ENCODE results near the gene WDR62.

WDR62 gene

DNA sequence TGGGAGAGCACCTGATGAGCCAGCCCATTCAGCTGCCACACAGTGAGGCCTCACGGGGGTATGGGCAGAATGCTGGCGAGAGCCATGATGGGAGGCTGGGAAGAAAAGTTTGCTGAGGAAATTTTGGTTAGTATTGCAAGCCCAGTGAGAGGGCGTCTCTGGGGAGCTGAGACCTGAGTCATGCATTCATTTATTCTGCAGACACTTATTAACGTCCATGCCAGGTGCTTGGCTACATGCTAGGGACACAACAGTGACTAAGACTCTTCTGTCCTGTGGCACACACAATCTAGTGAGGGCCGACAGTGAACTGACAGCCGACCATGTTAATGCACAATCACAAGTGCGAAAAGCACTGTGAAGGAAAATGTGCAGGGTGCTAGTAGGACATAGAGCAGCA, 27.2 kb downstream of the WDR62 start:
- no peak for DNase-seq

DNA sequence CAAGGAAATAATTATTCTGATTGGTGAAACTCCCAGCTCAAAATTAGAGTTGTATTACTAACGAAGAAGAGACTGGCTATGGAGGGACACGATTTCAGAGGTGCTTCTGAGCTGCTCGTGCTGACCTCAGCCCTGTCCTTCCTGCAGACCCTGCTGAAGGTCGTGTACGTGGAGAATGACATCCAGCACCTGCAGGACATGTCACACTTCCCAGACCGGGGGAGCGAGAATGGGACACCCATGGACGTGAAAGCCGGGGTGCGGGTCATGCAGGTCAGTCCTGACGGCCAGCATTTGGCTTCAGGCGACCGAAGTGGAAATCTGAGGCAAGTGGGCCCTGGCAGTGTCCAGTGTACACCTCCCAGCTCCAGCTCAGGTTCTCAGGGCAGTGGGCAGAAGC, 28.2 kb downstream of the WDR62 start:
- DNase-seq = no peak

DNA sequence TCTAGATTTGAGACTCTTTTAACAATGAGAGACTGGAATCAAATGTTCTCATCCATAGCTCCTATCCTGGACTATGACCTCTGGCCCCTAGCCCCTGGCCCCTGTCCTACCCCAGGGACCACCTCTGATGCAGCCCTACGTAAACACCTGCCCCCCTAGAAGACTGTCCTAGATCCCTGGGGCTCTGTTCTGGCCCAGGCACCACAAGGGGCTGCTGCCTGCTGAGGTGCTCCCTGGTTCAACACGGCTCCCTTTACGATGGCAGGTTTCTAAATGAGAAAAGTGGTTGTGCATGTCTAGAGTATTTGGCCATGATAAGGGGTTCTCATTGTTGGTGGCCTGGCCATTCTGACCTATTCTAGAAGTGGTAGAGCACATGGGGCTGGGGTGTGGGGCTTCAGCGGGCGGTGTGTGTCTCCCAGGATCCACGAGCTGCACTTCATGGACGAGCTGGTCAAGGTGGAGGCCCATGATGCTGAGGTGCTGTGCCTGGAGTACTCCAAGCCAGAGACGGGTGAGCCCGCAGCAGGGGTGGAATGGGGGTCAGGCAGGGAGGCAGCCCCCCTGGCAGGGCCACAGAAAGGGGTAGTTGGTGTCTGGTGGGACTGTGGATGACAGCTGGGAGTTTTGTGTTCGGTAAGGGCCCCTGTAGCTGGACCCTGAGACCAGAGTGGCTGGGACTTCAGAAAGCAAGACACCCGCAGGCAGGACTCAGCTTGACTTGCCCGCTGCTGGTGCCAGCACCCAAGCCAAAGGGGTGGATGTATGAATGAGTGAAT, 29.7 kb downstream of the WDR62 start:
- no peak for DNase-seq

DNA sequence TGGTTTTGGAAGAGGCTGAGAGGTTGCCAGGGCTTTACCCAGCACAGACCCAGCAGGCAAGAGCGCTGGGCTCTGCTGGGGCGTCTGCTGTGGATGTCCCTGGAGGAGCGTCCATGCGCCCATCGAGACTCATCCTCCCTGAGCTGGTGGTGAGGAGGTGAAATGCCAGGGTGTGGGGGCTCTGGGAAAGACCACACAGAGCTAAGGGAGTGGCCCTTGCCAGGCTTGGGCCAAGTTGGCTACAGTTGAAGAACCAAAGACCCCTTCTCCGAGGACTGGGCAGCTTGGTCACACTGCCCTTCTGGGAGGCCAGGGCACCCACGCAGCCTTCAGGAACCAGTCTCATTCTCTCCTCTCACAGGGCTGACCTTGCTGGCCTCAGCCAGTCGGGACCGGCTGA, 31.6 kb downstream of the WDR62 start:
- DNase-seq = no peak

DNA sequence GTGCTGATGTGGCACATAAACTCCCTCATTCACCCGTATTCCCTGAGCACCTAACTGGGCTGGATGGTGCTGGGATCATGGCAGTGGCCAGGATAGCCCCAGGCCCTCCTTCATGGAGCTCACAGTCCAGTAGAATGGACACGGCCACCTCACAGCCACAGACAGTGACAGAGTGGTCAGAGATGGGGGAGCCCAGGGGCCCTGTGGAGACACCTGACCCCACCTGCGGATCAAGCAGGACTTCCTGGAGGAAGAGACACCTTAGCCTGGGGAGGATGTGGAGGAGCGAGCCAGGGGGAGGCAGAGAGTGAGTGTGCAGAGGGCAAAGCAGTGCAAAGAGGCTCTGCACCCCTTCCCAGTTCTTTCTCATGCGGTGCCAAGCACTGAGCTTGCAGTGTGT, 35.1 kb downstream of the WDR62 start:
- no peak for DNase-seq

DNA sequence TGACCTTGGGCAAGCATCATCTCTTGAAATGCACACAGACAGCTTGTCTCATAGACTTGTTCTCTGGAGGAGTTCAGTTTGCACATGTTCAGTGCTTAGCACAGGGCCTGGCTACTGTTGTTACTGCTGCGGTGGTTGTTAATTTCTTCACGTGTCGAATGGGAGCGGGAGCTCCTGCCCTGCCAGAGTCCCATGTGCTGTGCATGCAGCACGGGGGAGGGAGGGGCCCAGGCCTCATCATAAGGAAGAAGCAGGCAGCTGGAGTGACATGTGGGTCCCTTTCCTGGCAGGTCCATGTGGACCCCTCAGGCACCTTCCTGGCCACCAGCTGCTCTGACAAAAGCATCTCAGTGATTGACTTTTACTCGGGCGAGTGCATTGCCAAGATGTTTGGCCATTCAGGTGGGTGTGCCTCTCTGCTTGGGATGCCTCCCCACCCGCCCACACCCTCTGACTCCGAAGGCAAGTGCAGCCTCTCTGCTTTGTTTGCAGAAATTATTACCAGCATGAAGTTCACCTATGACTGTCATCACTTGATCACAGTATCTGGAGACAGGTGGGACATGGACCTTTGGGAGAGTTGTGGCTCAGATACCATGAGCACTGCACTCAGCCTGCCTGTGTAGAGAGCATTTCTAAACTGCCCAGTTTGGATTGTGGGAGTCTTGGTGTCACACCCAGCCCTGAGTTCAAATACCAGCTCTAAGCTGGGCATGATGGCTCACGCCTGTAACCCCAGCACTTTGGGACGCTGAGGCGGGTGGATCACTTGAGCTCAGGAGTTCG, 36.4 kb downstream of the WDR62 start:
- no peak for DNase-seq

DNA sequence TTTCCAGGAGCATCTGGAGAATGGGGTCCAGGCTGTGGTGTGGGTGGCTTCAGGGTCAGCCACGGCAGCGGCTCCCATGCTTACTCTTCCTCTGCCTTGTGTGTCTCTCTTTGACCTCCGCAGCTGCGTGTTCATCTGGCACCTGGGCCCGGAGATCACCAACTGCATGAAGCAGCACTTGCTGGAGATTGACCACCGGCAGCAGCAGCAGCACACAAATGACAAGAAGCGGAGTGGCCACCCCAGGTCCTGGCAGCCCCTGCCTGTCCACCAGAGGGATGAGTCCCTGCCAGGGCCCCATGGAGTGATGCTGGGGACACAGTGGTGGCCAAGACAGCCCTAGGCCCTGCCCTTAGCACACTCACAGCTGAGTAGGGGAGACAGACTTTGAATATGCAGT, 37.9 kb downstream of the WDR62 start:
- no peak for DNase-seq

DNA sequence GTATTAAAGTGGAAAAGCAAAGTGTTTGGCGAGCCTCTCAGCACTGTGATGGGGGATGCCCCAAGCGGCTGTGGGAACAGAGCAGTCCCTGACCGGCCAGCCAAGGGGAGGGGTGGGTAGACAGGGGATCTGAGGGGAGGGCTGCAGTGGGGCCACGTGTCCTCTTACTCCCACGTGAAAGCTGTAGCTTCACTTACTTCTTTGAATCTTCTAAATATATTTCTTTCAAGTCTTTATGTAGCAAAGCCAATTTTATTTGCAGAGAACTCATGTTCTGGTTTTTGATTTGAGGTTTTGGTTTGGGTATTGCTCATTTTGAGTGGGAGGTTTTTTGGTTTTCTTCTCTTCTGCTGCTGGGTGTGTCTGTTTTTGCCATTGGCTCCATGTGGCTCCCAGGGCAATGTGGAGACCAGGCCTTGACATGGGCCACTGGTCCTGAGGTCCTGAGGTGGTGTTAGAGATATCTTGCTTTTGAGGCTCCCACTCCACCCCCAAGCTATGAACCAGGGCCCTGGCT, 38.5 kb downstream of the WDR62 start:
- no peak for DNase-seq

DNA sequence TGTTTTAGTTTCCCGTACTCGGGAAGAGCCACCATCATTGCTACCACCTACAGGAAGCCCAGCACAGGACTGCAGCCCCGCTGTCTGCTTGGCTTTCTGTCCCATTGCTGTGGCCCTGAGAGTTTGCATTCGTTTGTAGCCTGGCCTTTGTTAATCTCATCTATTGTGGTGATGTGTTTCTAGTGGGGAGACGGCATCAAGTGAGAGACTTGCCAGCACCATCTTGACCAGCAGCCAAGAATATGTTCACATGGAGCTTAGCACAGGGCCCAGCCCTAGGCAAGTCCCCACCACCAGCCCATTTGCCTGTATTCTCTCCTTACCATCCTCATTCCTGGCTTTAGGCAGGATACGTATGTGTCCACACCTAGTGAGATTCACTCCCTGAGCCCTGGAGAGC, 39.0 kb downstream of the WDR62 start:
- no peak for DNase-seq

DNA sequence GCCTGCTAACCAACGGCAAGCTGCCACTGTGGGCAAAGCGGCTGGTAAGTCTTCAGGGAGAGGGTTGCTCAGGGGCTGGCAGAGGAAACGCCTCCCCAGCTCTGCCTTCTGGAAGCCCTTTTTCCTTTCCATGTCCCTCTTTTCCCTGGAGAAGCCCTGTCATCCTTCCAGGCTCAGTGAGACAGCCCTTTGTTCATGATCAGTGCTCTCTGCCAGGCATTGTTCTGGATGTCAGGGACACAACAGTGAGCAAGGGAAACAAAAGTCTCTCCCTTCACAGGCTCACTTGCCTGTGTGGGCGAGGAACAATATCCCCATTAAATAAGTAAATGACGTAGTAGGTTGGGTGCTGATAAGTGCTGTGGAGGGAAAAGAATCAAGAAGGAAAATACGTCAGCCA, 42.3 kb downstream of the WDR62 start:
- no peak for DNase-seq

DNA sequence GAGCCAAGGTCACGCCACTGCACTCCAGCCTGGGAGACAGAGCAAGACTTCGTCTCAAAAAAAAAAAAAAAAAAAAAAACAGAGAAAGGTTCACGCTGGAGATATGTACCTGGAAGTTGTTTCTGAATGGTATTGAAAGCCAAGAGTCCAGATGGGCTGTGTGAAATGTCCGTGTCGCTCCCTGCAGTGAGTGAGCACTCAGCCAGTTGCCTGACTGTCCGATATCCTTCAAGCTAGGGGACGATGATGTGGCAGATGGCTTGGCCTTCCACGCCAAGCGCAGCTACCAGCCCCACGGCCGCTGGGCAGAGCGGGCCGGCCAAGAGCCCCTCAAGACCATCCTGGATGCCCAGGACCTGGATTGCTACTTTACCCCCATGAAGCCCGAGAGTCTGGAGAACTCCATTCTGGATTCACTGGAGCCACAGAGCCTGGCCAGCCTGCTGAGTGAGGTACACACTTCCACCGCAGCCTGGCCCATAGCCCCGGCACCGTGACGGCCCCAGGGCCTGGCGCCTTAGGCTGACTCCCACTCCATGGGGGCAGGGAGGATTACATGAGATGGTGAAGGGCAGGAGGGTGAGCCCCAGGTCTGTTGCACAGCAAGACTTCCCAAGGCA, 44.6 kb downstream of the WDR62 start:
- no peak for DNase-seq

DNA sequence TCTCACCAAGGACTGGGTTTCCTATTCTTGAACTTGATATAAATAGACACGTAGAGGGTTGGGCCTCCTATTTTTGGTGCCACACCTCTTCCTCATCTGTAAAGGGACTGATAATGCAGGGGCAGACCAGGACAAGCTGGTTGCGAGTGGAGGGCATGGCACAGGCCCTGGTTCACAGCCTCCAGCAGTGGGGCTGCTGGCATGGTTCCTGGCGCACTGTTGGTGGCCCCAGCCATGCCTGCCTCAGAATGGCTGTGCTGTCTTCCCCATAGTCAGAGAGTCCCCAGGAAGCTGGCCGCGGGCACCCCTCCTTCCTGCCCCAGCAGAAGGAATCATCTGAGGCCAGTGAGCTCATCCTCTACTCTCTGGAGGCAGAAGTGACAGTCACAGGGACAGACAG, 45.8 kb downstream of the WDR62 start:
- no peak for DNase-seq

DNA sequence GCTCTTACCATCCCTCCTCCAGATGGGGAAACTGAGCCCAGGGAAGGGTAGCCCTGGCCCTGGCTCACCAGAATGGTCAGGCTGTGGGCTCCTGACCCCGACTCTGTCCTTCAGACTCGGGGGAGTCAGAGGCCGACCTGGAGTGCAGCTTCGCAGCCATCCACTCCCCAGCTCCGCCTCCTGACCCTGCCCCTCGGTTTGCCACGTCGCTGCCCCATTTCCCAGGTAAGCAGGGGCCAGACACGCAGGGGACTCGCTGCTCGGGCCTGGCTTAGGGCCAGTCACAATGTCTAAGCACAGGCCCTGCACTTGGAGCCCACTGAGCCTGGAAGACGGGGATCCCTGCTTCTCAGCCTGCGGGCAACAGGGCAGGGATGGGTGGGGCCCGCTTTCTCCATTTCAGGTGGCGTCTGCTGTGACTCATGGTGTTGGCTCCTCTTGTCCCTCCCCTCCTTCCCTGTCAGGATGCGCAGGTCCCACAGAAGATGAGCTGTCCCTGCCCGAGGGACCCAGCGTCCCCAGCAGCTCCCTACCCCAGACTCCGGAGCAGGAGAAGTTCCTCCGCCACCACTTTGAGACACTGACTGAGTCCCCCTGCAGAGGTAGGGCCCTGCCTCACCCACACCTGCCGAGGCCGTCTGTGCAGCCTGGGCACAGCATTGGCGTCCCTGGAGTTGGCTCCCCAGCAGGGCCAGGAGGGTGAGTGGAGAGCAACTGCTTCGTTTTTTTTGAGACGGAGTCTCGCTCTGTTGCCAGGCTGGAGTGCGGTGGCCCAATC, 47.0 kb downstream of the WDR62 start:
- no peak for DNase-seq

DNA sequence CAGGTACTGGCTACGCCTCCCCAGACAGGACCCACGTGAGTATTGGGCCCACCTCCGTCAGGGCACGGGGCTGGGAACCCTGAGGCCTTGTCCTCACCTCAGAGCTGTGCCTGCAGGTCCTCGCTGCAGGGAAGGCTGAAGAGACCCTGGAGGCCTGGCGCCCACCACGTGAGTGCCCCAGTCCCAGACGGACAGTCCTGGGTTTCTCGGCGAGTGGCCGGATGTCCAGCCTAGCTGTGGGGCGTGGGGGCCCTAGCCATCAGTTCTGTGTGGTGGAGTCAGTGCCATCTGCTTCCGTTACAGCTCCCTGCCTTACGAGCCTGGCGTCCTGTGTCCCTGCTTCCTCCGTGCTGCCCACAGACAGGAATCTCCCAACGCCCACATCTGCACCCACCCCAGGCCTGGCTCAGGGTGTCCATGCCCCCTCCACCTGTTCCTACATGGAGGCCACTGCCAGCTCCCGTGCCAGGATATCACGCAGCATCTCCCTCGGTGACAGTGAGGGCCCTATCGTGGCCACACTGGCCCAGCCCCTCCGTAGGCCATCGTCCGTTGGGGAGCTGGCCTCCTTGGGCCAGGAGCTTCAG, 48.4 kb downstream of the WDR62 start:
- no peak for DNase-seq

DNA sequence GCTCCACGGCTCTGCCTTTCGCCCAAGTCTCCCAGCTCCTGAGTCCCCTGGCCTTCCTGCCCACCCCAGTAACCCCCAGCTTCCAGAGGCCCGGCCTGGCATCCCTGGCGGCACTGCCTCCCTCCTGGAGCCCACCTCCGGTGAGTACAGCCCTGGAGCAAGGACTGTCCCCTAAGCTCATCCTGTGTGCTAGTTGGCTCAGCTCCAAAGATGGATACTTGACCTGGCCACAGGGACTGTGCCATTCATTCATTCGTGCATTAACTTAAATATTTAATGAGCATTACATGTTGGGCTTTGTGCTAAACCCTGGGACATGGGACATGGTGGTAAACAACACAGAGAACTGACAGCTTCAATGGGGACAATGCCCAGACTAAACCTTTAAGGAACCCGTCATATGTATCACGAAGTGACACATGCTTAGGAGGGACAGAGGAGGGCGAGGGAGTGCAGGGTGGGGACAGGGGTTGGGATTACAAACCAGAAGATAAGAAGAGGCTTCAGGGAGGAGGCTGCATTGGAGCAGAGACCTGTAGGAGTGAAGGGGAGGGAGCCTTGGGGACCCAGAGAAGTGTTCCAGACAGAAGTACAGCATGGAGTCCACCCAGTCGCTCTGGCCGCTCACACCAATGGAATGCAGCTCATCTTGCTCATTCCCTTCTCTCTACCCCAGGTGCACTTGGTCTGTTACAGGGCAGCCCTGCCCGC, 49.3 kb downstream of the WDR62 start:
- DNase-seq = no peak

DNA sequence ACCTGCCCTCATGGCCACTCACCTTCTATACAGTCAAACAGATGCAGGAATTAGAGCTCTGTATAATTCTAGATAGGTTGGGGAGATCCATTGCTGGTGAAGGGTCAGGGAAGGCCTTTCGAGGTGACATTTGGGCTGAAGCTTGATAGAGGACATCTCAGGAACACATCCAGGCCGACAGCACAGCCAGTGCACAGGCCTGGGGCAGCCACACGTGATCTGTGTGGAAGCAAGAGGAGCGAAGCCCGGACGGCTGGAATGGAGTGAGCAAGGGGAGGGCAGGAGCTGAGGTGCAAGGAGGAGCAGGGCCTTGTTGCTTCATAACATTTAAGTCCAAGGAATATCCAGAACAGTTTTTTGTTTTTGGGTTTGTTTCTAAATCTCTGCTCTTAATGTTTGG, 51.7 kb downstream of the WDR62 start:
- DNase-seq = no peak

DNA sequence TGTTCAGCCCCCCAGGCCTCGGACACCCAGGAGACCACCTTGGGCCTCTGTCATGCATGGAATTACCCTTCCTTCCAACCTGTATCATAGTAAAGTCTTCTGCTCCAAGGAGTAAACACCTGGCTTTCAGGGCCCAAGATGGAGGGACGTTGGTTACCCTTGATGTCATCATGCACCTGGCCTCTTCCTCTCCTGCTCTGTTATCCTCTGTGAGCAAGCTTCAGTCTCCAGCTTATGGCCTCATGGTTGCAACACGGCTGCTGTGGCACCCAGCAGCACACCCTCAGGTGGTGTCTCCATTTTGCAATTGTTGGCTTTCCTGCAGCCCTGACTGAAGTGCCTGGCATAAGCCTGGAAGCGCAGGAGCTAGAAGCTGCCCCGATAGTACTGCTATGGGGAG, 52.3 kb downstream of the WDR62 start:
- no peak for DNase-seq

DNA sequence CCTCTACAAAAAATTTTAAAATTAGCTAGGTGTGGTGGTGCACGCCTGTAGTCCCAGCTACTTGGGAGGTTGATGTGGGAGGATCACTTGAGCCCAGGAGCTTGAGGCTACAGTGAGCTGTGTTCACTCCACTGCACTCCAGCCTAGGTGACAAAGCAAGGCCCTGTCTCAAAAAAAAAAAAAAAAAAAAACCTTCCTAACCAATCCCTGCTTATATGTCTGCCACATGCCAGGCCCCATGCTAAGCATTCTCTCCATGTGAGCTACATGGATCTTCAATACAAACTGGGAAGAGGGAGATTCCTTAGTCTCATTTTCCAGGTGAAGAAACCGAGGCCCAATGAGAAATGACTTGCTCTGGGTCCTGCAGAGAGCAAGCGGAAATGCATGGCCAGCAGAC, 54.0 kb downstream of the WDR62 start:
- DNase-seq = no peak

DNA sequence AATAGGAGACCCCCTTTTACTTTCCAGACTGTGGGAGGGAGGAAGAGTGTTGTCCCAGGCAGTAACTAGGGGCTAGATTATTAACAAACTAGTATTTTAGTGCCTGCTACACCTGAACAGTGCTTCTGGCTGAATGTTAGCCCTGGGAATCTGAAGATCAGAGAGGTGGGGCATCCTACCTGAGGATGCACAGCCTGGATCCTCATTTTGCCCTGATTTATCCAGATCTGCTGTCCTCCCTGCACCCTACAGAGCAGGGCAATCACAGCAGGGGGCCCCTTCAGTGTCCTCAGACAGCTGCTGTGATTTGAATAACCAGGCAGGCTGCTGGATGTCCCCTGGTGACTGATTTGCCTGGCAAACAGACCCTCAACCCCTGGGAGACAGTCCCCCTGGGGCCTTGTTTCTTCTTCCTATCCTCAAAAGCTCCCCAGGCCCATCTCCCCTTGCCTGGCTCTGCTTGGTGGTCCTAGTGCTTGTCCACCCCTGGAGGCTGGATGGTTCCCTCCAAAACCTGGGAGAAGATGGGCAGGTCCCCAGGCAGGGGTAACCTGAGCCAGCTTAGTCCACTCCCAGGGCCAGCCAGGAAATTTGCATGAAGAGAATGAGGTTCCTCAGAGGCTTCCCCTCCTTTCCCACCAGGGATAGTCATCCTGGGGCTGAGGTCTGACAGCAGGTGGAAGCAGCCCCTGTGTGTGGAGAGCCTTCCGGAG, 55.9 kb downstream of the WDR62 start, which contains the start of gene OVOL3:
OVOL3 (plus strand) TSS at position 657 of the 713 bp plus-strand sequence. CDS start 60 bp downstream, outside the sequence.
- no peak for DNase-seq

DNA sequence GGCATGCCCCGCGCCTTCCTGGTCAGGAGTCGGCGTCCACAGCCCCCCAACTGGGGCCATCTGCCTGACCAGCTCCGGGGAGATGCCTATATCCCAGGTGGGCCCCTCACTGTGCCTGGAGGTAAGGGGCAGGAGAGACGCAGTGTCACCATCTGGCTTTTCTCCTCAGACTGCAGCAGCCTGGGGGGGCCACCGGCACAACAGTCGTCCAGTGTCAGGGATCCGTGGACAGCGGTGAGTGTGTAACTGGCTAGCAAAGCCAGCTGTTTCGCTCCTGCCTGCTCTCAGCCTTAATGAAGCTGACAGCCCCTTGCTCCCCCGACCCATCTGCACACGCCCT, 56.5 kb downstream of the WDR62 start:
- DNase-seq = no peak

DNA sequence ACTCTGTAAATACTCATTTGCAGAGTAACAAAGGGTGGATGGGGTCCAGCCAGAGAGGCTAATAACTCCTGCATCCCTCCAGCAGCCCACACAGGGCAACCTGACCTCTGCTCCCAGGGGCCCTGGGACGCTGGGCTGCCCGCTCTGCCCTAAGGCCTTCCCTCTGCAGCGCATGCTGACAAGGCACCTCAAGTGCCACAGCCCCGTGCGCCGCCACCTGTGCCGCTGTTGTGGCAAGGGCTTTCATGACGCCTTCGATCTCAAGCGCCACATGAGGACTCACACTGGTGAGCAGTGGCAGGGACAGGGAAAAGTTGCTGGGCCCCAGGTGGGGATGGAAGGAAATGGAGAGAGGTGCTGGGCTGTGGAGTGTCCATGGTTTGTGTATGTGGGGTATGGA, 58.0 kb downstream of the WDR62 start:
- no peak for DNase-seq

All from activated gamma-delta T cell treated with Interleukin-2 at 50 U/mL for 16 hours (primary cell).